ENCODE measurements around the gene BRIX1. TPM values are rescaled to one million over a fixed set of nuclear protein-coding genes. Genes with fewer than 3 reads are reported as not detected.
A peak's percentile ranks its signal among the peaks of the same experiment; 100 is the strongest.

BRIX1 gene
- total and polyA plus RNA-seq, 2 of the 4 experiments (the other 2 are of a cell fraction), result 15.1 to 26.1 TPM

GRCh38 chr5:34930870-34931269, 15.4 kb downstream of the BRIX1 start:
- H3K18ac ChIP-seq (ENCODE audit: low read depth, low read length), result peak overlapping the region; percentile 36
- H3K27me3 ChIP-seq (ENCODE audit: control insufficient read depth, insufficient read depth, low read length), result no peaks in the 10 kb centered on the region
- dilution Hi-C loops (cut with HindIII; ENCODE audit: low sequenced_read_pairs, unreplicated experiment), result no loop called here
- no peak for TF ChIP-seq RCOR1 (IDR thresholded peaks at IDR 0.05; ENCODE audit: insufficient replicate concordance, low read length)
- H3K9ac ChIP-seq (ENCODE audit: low read depth, low read length), result peak overlapping the region; percentile 71
- H4K20me1 ChIP-seq (ENCODE audit: insufficient read depth, low read length), result peaks cover 15% of the 10 kb centered on the region
- peaks cover 10 to 45% of the 10 kb centered on the region in 2 experiments for H3K79me1 ChIP-seq (ENCODE audit: low read depth in 1 of 2, low read length in 2 of 2)
- peak overlapping the region; percentile 9; the same call in 1 of the 2 replicates for H2BK120ac ChIP-seq (ENCODE audit: low read depth, low read length)
- 90% methylated on average over 2 of the region's 4 CpGs; no CpG with 5 or more reads in 1 of the 2 experiments for WGBS, 2 experiments (ENCODE audit: extremely low coverage in 2 of 2, insufficient read length in 1 of 2)
- intact Hi-C loops (cut with micrococcal nuclease), result no loop called here
- H2AFZ ChIP-seq (replicated peaks; ENCODE audit: low read length, poor library complexity), result no peak overlapping the region
- ChIA-PET POLR2A (ENCODE audit: unreplicated experiment) (no interaction called here), CTCF (no interaction called here)
- H2BK5ac ChIP-seq (ENCODE audit: low read depth, low read length, poor library complexity, severe bottlenecking), result peak overlapping the region; percentile 86
- ATAC-seq (ENCODE audit: low read depth) (no peak), DNase-seq (no peak)
- peak overlapping the region; percentile 30; the same call in 1 of the 2 replicates for H3K4ac ChIP-seq (ENCODE audit: low read depth, low read length)
- no peak overlapping the region for H4K91ac ChIP-seq (ENCODE audit: insufficient read depth, low read depth, low read length)
- no peak overlapping the region for H2BK20ac ChIP-seq (ENCODE audit: low read depth, low read length)
- peak overlapping the region; percentile 98 for H3K4me3 ChIP-seq (ENCODE audit: insufficient read depth, low read depth, low read length)
- in situ Hi-C loops (cut with MboI; ENCODE audit: low sequenced_read_pairs), result no loop called here
- no peaks in the 10 kb centered on the region for H3K9me3 ChIP-seq (ENCODE audit: control insufficient read depth, insufficient read depth, low read length)
- peak overlapping the region; percentile 87 for H3K4me2 ChIP-seq (ENCODE audit: low read depth, low read length)
- peak overlapping the region; percentile 44; the same call in 1 of the 2 replicates for H3K27ac ChIP-seq (ENCODE audit: insufficient read depth, low read length)
- H3K14ac ChIP-seq (replicated peaks; ENCODE audit: low read depth, low read length), result no peak overlapping the region
- no peak overlapping the region for H4K5ac ChIP-seq (ENCODE audit: low read depth, low read length)
- no peak overlapping the region for H2AK9ac ChIP-seq (replicated peaks; ENCODE audit: low read depth, low read length, poor library complexity)
- no TSS peak for BruUV-seq (replicated peaks)
- H2AK5ac ChIP-seq (ENCODE audit: low read depth, low read length), result no peak overlapping the region
- peaks cover 5% of the 10 kb centered on the region; the same call in 1 of the 2 replicates for H3K4me1 ChIP-seq (ENCODE audit: control insufficient read depth, insufficient read depth, low read length)
- no peak overlapping the region for H2BK15ac ChIP-seq (ENCODE audit: low read depth, low read length)
- H4K8ac ChIP-seq (ENCODE audit: low read depth in 2 of 2, low read length in 2 of 2), result peak overlapping the region in 1 of 2 experiments; percentile 17; a peak in 1 of 4 replicates
- no peaks in the 10 kb centered on the region; the same call in none of the 2 replicates for H3K36me3 ChIP-seq (ENCODE audit: control insufficient read depth, insufficient read depth, low read length)
- H3K9me1 ChIP-seq (ENCODE audit: insufficient read depth, low read length), result peaks cover 8% of the 10 kb centered on the region
- 0 out of 2 replicates have a peak overlapping the region, but pooled peaks have one; percentile 2 for H3K56ac ChIP-seq (ENCODE audit: extremely low read depth, insufficient read depth, low read length)
- H3K23ac ChIP-seq (ENCODE audit: low read depth, low read length), result peak overlapping the region; percentile 46; the same call in 1 of the 2 replicates
